B cell (primary cell): ENCODE measurements around the gene UHRF1. TPM values are rescaled to one million over a fixed set of nuclear protein-coding genes. Genes with fewer than 3 reads are reported as not detected.

ENCODE experiments used
- ATAC-seq: fragments of 200-7000 bp; cut with Tn5 transposase; one replicate; pipeline ENCODE4 v1.10.0; 2021; ENCODE audit warnings: low read depth, mild to moderate bottlenecking, moderate number of reproducible peaks, moderate library complexity
- CTCF ChIA-PET: fragments of 350-600 bp; sonication (Branson Sonifier 250); formaldehyde crosslinking; loops from one replicate; lab custom pipeline; 2021; ENCODE audit warnings: antibody characterized with exemption, inconsistent platforms; lab: Charles Lee
- POLR2A ChIA-PET: fragments of 350-600 bp; sonication (Branson Sonifier 250); formaldehyde crosslinking; loops from one replicate; lab custom pipeline; 2021; ENCODE audit warnings: antibody characterized with exemption; lab: Charles Lee
- DNase-seq: peaks from one replicate; pipeline ENCODE4 v3.0.0; 2013
- H2AFZ ChIP-seq: 2 replicates; pipeline ENCODE4 v1.6.1; 2012; ENCODE audit warnings: mild to moderate bottlenecking, low read depth, low read length; ENCODE audit not compliant: insufficient read depth, poor library complexity, severe bottlenecking
- H3K27ac ChIP-seq, 2 donors: 1 replicate in 1 of 2; 2 replicates in 1 of 2; pipeline ENCODE4 v1.5.1; 2012 to 2013; ENCODE audit warnings: low read length in 2 of 2, mild to moderate bottlenecking in 2 of 2, moderate library complexity in 1 of 2
- H3K27me3 ChIP-seq, 4 experiments: fragments of 200-600 bp in 1 of 4; sonication (generic) in 1 of 4; replicated peaks in 1 of 4; 1 replicate in 2 of 4; 2 replicates in 2 of 4; pipeline versions ENCODE4 v1.6.1 to v1.7.0; 2013 to 2016; ENCODE audit warnings: low read length in 3 of 4, mild to moderate bottlenecking in 2 of 4, mixed read lengths in 1 of 4, moderate library complexity in 1 of 4; ENCODE audit not compliant: insufficient read depth in 4 of 4, control insufficient read depth in 3 of 4; ENCODE audit errors: control extremely low read depth in 1 of 4
- H3K36me3 ChIP-seq, 2 experiments: replicated peaks in 1 of 2; 1 replicate in 1 of 2; 2 replicates in 1 of 2; pipeline versions ENCODE4 v1.6.1 to v1.7.1; 2013; ENCODE audit warnings: low read length in 1 of 2; ENCODE audit not compliant: insufficient read depth in 2 of 2, control insufficient read depth in 1 of 2; ENCODE audit errors: control extremely low read depth in 1 of 2, extremely low read depth in 1 of 2
- H3K4me1 ChIP-seq, 2 donors: fragments of 200-600 bp in 1 of 2; sonication (generic) in 1 of 2; 1 replicate in 1 of 2; 2 replicates in 1 of 2; pipeline versions ENCODE4 v1.5.1 to v1.6.1; 2013 to 2017; ENCODE audit warnings: low read length in 2 of 2; ENCODE audit not compliant: control insufficient read depth in 2 of 2, insufficient read depth in 2 of 2
- H3K4me2 ChIP-seq: replicated peaks from 2 replicates; pipeline ENCODE3; 2012; ENCODE audit warnings: mild to moderate bottlenecking, low read depth, low read length; ENCODE audit not compliant: poor library complexity, severe bottlenecking
- H3K4me3 ChIP-seq, 5 experiments: fragments of 200-600 bp in 1 of 5; sonication (generic) in 1 of 5; 1 replicate in 3 of 5; 2 replicates in 2 of 5; pipeline versions ENCODE4 v1.5.1 to v1.7.0; 2011 to 2016; ENCODE audit warnings: low read length in 4 of 5, mild to moderate bottlenecking in 4 of 5, low read depth in 2 of 5, control low read depth in 1 of 5, moderate library complexity in 1 of 5; ENCODE audit not compliant: insufficient read depth in 1 of 5; ENCODE audit errors: control extremely low read depth in 1 of 5, extremely low read depth in 1 of 5
- H3K79me2 ChIP-seq: fragments of 200-600 bp; sonication (generic); one replicate; pipeline ENCODE4 v1.6.0; 2016; ENCODE audit warnings: low read length; ENCODE audit not compliant: control insufficient read depth, insufficient read depth
- H3K9ac ChIP-seq: fragments of 200-600 bp; sonication (generic); 2 replicates; pipeline ENCODE4 v1.6.1; 2017; ENCODE audit warnings: mild to moderate bottlenecking, low read length, moderate library complexity
- H3K9me3 ChIP-seq, 3 donors: one replicate each; pipeline versions ENCODE4 v1.6.1 to v1.7.1; 2013; ENCODE audit warnings: low read length in 2 of 3; ENCODE audit not compliant: control insufficient read depth in 2 of 3, insufficient read depth in 1 of 3; ENCODE audit errors: control extremely low read depth in 1 of 3
- H4K20me1 ChIP-seq: 2 replicates; pipeline ENCODE4 v1.6.0; 2012; ENCODE audit warnings: mild to moderate bottlenecking, low read length; ENCODE audit not compliant: insufficient read depth, control insufficient read depth, poor library complexity, severe bottlenecking
- H3K27ac Mint-ChIP-seq: one replicate; pipeline ENCODE4 v1.8.0; 2021; ENCODE audit warnings: mixed read lengths
- H3K27me3 Mint-ChIP-seq: one replicate; pipeline ENCODE4 v1.8.0; 2021; ENCODE audit warnings: mixed read lengths
- H3K4me1 Mint-ChIP-seq: one replicate; pipeline ENCODE4 v1.8.0; 2021; ENCODE audit warnings: mixed read lengths
- H3K4me3 Mint-ChIP-seq: one replicate; pipeline ENCODE4 v1.8.0; 2021; ENCODE audit warnings: mixed read lengths
- H3K9me3 Mint-ChIP-seq: one replicate; pipeline ENCODE4 v1.8.0; 2022; ENCODE audit warnings: mixed read lengths; ENCODE audit not compliant: insufficient read depth
- CTCF ChIP-seq: fragments of 200-600 bp; IDR thresholded peaks from one replicate; pipeline ENCODE4 v1.8.0; 2022; ENCODE audit warnings: antibody characterized with exemption, mild to moderate bottlenecking
- EZH2 ChIP-seq: IDR thresholded peaks from 2 replicates; pipeline ENCODE4 v1.6.1; 2012; ENCODE audit warnings: borderline replicate concordance, low read depth, mild to moderate bottlenecking, moderate library complexity, low read length; ENCODE audit not compliant: insufficient read depth, poor library complexity, severe bottlenecking
- WGBS: methylation state at CpG from one replicate; pipeline ENCODE4 v1.1.5; 2013; ENCODE audit warnings: missing lambda C conversion rate; ENCODE audit not compliant: insufficient coverage; 5-methylcytosine and 5-hydroxymethylcytosine counted together
- intact Hi-C: fragments of 100-400 bp; cut with micrococcal nuclease; formaldehyde crosslinking; loops from one replicate; pipeline ENCODE4 v1.10.0; 2022
- polyA plus RNA-seq: library from polyadenylated mRNA; depleted of rRNA; stranded (reverse); fragments of >200 nt; gene quantifications from 2 replicates; pipeline ENCODE4 v1.2.3, GENCODE V29; 2012
- total RNA-seq, 2 donors: library from RNA; stranded (reverse); fragments of 120-200 nt in 1 of 2; gene quantifications; 1 replicate in 1 of 2; 2 replicates in 1 of 2; pipeline versions ENCODE4 v1.2.3 to v1.2.4, GENCODE V29; 2013 to 2022

Gene UHRF1
- total and polyA plus RNA-seq, 2 donors (not counting 1 experiment from before 2014, with no cell fraction given) = 0.32 to 0.55 TPM

- H3K9me3 ChIP-seq = no peaks in the 10 kb centered on the region
These were observed 74.2 kb downstream of the UHRF1 start for GRCh38 chr19:4983346-4984105.

More at GRCh38 chr19:4983346-4984105, 74.2 kb downstream of the UHRF1 start:
- no peaks in the 10 kb centered on the region for H3K27me3 Mint-ChIP-seq
- no peak overlapping the region for H3K27ac Mint-ChIP-seq
- DNase-seq (no peak), ATAC-seq (no peak)
- H4K20me1 ChIP-seq = peaks cover 94% of the 10 kb centered on the region
- intact Hi-C loops = loop anchor here (5.0 kb wide), 1 partner anchor 56 kb away; no protein-coding TSS in a partner anchor
- H3K4me1 Mint-ChIP-seq = peaks cover 38% of the 10 kb centered on the region
- peaks cover 93% of the 10 kb centered on the region for H3K79me2 ChIP-seq
- H3K36me3 ChIP-seq = no peaks in the 10 kb centered on the region
- ChIA-PET POLR2A (no interaction called here), CTCF (interaction anchor here (1.1 kb wide), 1 partner anchor 18 kb away, joined by 4 read pairs; no protein-coding TSS in a partner anchor)
- H3K27me3 ChIP-seq = no peaks in the 10 kb centered on the region
- H3K4me2 ChIP-seq = no peak overlapping the region
- TF ChIP-seq CTCF = no peak
- TF ChIP-seq EZH2 = no peak
- no peak overlapping the region for H3K9ac ChIP-seq
- WGBS = 94% methylated on average over 23 of the region's 23 CpGs
- H3K9me3 Mint-ChIP-seq = no peaks in the 10 kb centered on the region
- H2AFZ ChIP-seq = no peak overlapping the region
- no peak overlapping the region for H3K4me3 Mint-ChIP-seq
- peaks cover 17 to 24% of the 10 kb centered on the region in 2 donors for H3K4me1 ChIP-seq
- no peak overlapping the region for H3K4me3 ChIP-seq
- no peak overlapping the region for H3K27ac ChIP-seq
